Renal pelvis (tissue), 12 donors: ENCODE measurements around the gene NPPC. TPM values are rescaled to one million over a fixed set of nuclear protein-coding genes. Genes with fewer than 3 reads are reported as not detected.
"Not testable (repeated sequence)": the region's sequence is repeated elsewhere in the genome, so short reads cannot be mapped to it uniquely, and the experiment has no call there.

Experiments used
- DNase-seq: peaks from one replicate; pipeline ENCODE4 v3.0.0-alpha.2; 2013
- long read RNA-seq, 16 experiments: transcript quantifications; one replicate each; lab custom pipeline, GENCODE V29; 2026
- polyA plus RNA-seq, 3 donors: library from polyadenylated mRNA; unstranded; fragments of 120-200 nt; gene quantifications; one replicate each; pipeline ENCODE4 v1.2.1, GENCODE V29; 2013; ENCODE audit not compliant: insufficient read length in 3 of 3

Gene NPPC, protein sequence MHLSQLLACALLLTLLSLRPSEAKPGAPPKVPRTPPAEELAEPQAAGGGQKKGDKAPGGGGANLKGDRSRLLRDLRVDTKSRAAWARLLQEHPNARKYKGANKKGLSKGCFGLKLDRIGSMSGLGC
- under 1 TPM; 0.22 to 0.73 (median 0.47) TPM for polyA plus RNA-seq
- long read RNA-seq, donor 1, partial matches to known transcripts = 0 of 1 reads
- long read RNA-seq, donor 1, other reads (novel, unspliced or antisense) = 0 of 1 reads
- long read RNA-seq, donor 2 = 0 reads
- long read RNA-seq, donor 3 = 0 reads
- long read RNA-seq, donor 4 = 0 reads
- long read RNA-seq, donor 5 = 0 reads
- long read RNA-seq, donor 6 = 0 reads
- long read RNA-seq, donor 7 = 0 reads
- long read RNA-seq, donor 8 = 0 reads
- long read RNA-seq, donor 9 = 0 reads
- long read RNA-seq, donor 10 = 0 reads
- long read RNA-seq, donor 11 = 0 reads
- long read RNA-seq, donor 12 = 0 reads
- long read RNA-seq, donor 13 = 0 reads
- long read RNA-seq, donor 14 = 0 reads
- long read RNA-seq, donor 15 = 0 reads
- long read RNA-seq, donor 16 = 0 reads

- peak; percentile 64 for DNase-seq
Measured at GRCh38 chr2:231926180-231926741, at the start of gene NPPC. Gene NPPC (minus strand): TSS chr2:231926396. CDS start chr2:231926249, 147 bp downstream.

GRCh38 chr2:231975001-231975400 lies 48.8 kb upstream of the NPPC start:
- no peak for DNase-seq

- DNase-seq = no peak
Measured at GRCh38 chr2:231970461-231970860, 44.3 kb upstream of the NPPC start.

GRCh38 chr2:231968820-231969219 lies 42.6 kb upstream of the NPPC start:
- DNase-seq = no peak

DNA sequence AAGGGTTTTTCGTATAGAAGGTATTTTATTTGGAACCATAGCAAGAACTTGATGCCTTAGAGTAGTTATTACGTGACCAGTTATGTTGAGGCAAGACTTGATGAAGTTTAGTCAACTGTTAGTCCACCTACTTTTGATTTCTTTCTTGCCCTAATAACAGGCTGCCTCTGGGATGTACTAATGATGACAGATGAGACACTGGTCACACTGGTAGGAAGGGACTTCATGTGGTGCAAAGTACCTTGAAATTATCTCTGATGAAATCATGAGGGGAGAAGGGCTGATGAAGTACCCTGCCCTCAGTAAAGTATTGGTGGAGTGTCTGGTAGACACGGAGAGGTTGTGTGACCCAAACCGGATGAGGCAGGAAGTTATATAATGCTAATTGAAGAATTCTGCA lies 40.7 kb upstream of the NPPC start:
- no peak for DNase-seq

DNA sequence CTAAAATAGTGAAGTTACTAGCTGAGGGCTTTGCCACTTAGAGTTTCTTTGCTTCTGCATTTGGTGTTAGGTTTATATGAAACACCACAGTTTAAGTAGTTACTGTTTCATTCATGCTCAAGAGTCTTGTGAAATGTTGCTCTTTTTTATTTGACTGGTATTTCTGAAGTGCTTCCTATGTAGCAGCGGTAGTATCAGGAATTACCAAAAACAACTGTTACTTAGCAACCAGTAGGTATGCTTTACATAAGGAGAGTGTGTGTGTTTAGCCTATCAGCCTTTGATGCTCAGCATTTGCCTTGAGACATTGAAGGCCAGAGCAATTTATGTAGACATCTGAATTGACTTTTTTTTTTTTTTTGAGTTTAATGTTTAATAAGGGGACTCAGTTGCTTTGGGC lies 38.9 kb upstream of the NPPC start:
- no peak for DNase-seq

DNA sequence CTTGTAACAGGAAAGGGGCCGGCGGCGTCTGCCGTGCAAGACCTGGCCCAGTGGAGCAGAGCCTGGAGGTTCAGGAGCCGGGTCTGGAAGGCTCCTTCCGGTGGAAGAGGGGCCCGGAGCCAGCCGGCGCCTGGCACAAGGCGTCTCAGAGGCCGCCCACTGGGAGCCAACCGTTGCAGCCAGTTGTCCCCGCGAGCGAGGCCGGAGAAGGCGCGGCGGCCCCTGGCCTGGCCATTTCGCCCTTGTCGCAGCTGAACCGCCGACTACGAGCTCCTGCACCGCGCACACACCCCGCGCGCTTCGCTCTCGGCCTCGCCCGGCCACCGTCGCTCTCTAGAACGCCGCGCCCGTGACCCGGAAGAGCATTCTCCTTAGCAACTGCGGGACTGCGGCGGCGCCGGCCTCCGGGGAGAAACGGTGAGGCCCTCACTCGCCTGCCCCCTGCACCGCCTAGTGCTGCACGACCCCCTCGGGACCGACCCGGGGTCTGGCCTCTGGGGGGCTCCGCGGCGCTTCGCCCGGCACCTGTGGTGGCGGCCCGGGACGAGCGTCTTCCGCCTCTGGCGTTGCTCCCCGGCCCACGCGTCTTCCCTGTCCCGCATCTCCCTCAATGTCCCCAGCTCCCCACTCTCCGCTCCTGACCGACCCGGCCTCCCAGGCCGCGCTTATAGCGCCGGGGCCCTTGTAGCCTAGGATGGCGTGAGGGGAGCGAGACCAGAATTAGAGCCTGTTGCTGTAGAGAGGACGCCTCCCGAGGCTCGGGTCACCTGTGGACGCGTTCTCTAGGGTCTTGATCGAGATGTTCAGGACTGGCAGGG lies 35.4 kb upstream of the NPPC start, which contains the start of gene DIS3L2:
Gene DIS3L2, plus strand, starts transcription at position 365 of the 818 bp plus-strand sequence. CDS start 53,215 bp downstream, outside the sequence.
- DNase-seq = peak; percentile 89

DNA sequence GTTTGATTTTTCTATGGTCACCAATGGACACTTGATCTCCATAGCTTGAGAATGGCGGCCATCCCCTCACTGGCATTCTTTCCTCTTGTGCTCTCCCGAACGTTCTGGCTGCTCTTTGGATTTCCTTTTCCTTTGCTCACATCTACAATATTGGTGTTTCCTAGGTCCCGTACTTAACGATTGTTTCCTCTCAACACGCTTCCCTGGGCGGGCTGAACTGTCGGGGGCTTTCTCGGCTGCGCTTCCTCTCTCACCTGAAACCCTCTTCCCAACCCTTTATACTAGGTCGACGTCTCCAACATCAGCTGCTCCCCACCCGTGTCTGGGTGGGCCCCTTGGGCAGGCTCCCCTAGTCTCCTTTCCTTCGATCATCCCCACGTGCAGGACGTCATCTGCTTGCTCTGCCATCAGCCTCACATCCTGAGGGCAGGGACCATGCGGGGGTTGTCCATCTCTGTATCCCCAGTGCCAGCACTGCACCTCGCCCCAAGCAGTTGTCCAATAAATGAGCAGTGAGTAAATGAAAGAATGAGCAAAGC lies 34.7 kb upstream of the NPPC start:
- no peak for DNase-seq

GRCh38 chr2:231957913-231958763 lies 31.9 kb upstream of the NPPC start:
- no peak for DNase-seq

DNA sequence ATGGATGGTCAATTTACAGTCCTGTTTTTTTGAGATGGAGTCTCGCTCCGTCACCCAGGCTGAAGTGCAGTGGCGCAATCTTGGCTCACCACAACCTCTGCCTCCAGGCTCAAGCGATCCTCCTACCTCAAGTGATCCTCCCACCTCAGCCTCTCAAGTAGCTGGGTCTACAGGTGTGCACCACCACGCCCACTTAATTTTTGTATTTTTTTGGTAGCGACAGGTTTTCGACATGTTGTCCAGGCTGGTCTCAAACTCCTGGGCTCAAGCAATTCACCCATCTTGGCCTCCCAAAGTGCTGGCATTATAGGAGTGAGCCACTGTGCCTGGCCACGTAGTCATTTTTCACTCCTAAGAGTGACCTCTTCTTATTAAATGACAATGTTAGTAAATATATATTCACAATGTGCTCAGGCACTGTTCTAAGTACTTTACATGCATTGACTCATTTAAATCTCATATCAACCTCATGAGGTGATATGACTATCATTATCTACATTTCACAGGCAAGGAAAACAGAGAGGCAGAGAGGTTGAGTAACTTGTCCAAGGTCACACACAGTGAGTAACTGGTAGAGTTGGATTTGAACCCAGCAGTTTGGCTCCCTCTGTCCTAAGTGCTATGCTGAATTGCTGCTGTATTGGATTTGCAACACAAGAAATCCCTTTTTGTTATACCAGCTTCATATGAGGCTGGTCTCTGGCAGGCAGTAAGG lies 29.7 kb upstream of the NPPC start:
- no peak for DNase-seq

DNA sequence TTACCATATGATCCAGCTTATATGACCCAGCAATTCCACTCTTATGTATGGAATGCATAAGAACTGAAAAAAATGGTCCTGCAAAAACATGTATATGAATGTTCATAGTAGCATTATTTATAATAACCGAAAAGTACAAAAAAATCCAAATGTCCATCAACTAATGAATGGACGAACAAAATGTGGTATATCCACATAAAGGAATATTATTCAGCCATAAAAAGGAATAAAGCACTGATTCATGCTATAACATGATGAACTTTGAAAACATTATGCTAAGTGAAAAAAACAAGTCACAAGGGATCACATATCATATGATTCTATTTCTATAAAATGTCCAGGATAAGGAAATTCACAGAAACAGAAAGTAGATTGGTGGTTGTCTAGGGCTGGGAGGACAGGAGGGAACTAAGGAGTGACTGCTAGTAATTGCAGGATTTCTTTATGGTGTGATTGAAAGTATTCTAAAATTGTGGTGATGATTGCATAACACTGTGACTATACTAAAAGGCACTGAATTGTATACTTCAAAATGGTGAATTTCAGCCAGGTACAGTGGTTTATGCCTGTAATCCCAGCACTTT lies 25.3 kb upstream of the NPPC start:
- DNase-seq = no peak

GRCh38 chr2:231947694-231948093 lies 21.5 kb upstream of the NPPC start:
- DNase-seq = no peak

- DNase-seq = not testable (repeated sequence)
Measured at GRCh38 chr2:231947112-231947511, 20.9 kb upstream of the NPPC start.

DNA sequence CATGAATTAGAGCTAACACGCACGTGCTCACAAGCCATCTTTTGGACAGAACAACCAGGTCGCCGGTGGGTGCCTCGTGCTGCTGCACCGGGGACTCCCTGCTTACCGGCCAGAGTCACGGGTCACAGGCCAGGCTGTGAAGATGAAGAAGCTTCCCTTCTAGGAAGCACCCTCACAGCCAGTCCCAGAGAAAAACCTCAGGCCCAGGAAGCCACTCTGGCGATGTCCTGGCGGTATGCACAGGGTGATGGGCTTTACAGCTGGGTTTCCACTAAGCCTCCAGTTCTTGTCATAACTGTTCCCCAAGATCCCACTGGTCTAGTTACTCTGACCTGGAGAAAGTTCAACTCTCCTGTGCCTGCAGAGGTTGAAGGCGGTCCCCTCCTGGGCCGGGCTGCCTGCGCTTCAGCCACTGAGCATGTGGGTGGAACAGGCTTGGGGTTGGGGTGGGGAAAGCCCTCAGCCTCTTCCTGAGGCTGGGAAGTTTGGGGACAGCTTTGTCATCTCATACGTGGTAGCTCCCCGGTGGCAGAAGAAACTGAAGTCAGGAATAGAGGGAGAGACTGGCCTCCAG lies 20.1 kb upstream of the NPPC start:
- no peak for DNase-seq

GRCh38 chr2:231942180-231942579 lies 16.0 kb upstream of the NPPC start:
- DNase-seq = no peak

DNA sequence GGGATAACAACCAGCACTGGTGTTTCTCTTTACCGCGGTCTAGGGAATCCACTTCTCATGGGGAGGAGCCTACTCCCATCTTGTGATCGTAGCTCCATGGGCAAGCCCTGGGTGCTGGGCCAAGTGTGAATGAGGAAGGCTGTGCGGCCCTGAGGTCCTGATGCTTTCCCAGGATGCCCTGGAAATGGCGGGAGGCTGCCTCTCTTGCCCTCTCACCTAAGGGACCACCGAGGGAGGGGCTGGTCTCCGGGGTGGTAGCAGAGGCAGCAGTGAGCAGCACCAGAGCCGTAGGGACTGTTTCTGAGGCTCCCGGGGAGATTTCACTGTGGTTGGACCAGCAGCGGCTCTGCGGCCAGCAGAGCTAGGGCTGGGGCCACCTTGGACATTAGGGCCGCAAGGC lies 15.5 kb upstream of the NPPC start:
- no peak for DNase-seq

DNA sequence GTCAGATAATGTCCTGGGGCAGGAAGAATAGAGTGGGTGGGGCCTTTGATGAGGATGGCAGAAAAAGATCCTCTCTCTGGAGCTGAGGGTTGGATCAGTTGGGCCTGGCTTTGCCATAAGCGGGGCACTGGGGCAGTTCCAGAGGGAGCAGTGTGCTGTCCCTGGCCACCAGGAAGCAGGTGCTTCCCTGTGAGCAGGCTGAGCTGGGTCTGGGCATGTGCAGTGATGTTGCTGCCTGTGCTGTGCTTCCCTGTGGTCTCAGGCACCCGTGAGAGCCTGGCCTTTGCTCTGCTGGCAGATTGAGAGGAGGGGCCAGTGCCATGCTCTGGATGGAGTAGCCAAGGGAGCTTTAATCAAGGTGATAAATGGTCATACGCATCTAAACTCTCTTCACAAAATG lies 14.6 kb upstream of the NPPC start:
- no peak for DNase-seq

DNA sequence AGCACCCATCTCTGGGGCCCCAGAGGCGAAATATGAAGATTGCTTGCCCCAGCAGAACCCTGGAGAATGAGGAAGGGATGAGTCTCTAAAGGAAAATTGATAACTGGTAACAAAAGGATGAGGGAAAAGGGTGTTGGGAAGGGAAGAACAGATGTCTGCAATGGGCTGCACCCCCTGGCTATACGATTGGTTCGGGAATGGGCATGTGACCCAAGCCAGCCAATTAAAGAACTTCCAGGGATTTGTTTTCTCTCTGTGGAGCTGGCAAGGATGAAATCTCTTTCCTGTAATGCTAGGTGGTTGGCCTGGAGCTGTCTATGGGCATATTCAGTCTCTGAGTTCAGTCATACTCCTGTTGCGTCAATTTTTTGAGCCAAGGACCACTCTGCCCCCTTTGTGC lies 12.8 kb upstream of the NPPC start:
- no peak for DNase-seq

- DNase-seq = no peak
Measured at GRCh38 chr2:231937057-231937456, 10.9 kb upstream of the NPPC start.

DNA sequence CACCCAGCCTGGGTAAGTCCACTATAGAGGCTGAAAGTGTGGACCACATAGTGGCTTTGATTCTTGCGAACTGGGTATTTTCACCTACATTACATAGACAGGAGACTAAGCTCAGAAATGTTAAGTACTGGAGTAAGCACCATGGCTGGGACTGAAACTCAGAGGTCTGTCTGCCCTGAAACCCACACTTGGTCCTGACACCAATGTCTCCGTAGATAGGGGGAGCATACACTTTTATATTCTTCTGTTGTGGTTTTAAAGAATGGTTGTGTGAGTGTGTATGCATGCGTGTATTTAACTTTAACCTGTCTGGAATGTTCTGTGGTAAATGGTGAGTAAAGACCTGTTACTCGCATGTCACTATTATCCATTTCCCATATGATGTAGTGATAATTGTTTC lies 10.3 kb upstream of the NPPC start:
- DNase-seq = no peak
